Endothelial cell of umbilical vein (primary cell): ENCODE measurements around the gene COX5A. TPM values are rescaled to one million over a fixed set of nuclear protein-coding genes. Genes with fewer than 3 reads are reported as not detected.

ENCODE experiments used
- BruUV-seq: library from RNA; stranded (reverse); fragments of 400-500 nt; replicated peaks from 2 replicates; lab custom pipeline; 2021; lab: Mats Ljungman, UMichigan
- CTCF ChIA-PET: fragments of 300-600, 350-600 bp; sonication (Branson Sonifier 250); formaldehyde crosslinking; loops from one replicate; lab custom pipeline; 2021; ENCODE audit warnings: antibody characterized with exemption, inconsistent platforms; lab: Charles Lee
- POLR2A ChIA-PET: fragments of 300-600, 350-600 bp; sonication (Branson Sonifier 250); formaldehyde crosslinking; loops from one replicate; lab custom pipeline; 2021; ENCODE audit warnings: antibody characterized with exemption, inconsistent platforms; lab: Charles Lee
- DNase-seq: peaks from one replicate; pipeline ENCODE4 v3.0.0-alpha.2; 2011; ENCODE audit warnings: low read depth, low spot score
- FAIRE-seq: peaks from 2 replicates; lab custom pipeline; 2011; peaks lifted over from hg19 to GRCh38; lab: Jason Lieb, UNC
- H2AFZ ChIP-seq: 2 replicates; pipeline ENCODE4 v1.6.0; 2012; ENCODE audit warnings: low read depth, low read length, control low read depth, inconsistent platforms
- H3K27ac ChIP-seq: 2 replicates; pipeline ENCODE4 v1.5.1; 2011; ENCODE audit warnings: low read depth, mild to moderate bottlenecking, control low read depth, low read length, moderate library complexity; ENCODE audit not compliant: insufficient read depth
- H3K27me3 ChIP-seq, 2 experiments: 2 replicates each; pipeline versions ENCODE4 v1.6.0 to v1.6.1; 2011; ENCODE audit warnings: low read length in 2 of 2, mixed read lengths in 1 of 2; ENCODE audit not compliant: control insufficient read depth in 2 of 2, insufficient read depth in 2 of 2
- H3K36me3 ChIP-seq, 2 experiments: 2 replicates in 1 of 2; 3 replicates in 1 of 2; pipeline ENCODE4 v1.5.1; 2011; ENCODE audit warnings: low read length in 2 of 2, mild to moderate bottlenecking in 1 of 2, moderate library complexity in 1 of 2; ENCODE audit not compliant: control insufficient read depth in 2 of 2, insufficient read depth in 2 of 2; ENCODE audit errors: extremely low read depth in 1 of 2
- H3K4me1 ChIP-seq: 3 replicates; pipeline ENCODE4 v1.5.1; 2011; ENCODE audit warnings: mild to moderate bottlenecking, low read length; ENCODE audit not compliant: control insufficient read depth, insufficient read depth; ENCODE audit errors: extremely low read depth
- H3K4me2 ChIP-seq: 2 replicates; pipeline ENCODE4 v1.6.1; 2011; ENCODE audit warnings: low read length, control low read depth, mixed read lengths; ENCODE audit not compliant: insufficient read depth
- H3K4me3 ChIP-seq, 3 experiments: fragments of 200-600 bp in 1 of 3; sonication (generic), shearing (Covaris generic) in 1 of 3; replicated peaks in 1 of 3; 2 replicates each; pipeline ENCODE4 v1.5.1; 2011 to 2016; ENCODE audit warnings: control low read depth in 3 of 3, low read length in 3 of 3, mild to moderate bottlenecking in 2 of 3, inconsistent platforms in 1 of 3, low read depth in 1 of 3, moderate library complexity in 1 of 3; ENCODE audit not compliant: insufficient read depth in 1 of 3
- H3K79me2 ChIP-seq: 2 replicates; pipeline ENCODE4 v1.6.0; 2012; ENCODE audit warnings: low read length, inconsistent platforms; ENCODE audit not compliant: control insufficient read depth, insufficient read depth
- H3K9ac ChIP-seq: replicated peaks from 2 replicates; pipeline ENCODE3; 2011; ENCODE audit warnings: low read length, control low read depth; ENCODE audit not compliant: insufficient read depth; ENCODE audit errors: extremely low read depth
- H3K9me1 ChIP-seq: replicated peaks from 3 replicates; pipeline ENCODE4 v1.6.0; 2011; ENCODE audit warnings: mild to moderate bottlenecking, low read length; ENCODE audit not compliant: control insufficient read depth, insufficient read depth; ENCODE audit errors: extremely low read depth
- H3K9me3 ChIP-seq: replicated peaks from 2 replicates; pipeline ENCODE4 v1.5.1; 2012; ENCODE audit warnings: low read length, inconsistent platforms; ENCODE audit not compliant: control insufficient read depth, insufficient read depth
- H4K20me1 ChIP-seq: replicated peaks from 2 replicates; pipeline ENCODE3; 2011; ENCODE audit warnings: mild to moderate bottlenecking, low read length; ENCODE audit not compliant: control insufficient read depth, insufficient read depth; ENCODE audit errors: extremely low read depth
- EZH2 ChIP-seq: IDR thresholded peaks from 2 replicates; pipeline ENCODE4 v1.6.1; 2012; ENCODE audit warnings: borderline replicate concordance, low read depth, mild to moderate bottlenecking, moderate library complexity, low read length, inconsistent platforms; ENCODE audit not compliant: severe bottlenecking
- FOS ChIP-seq: IDR thresholded peaks from 2 replicates; pipeline ENCODE4 v1.6.1; 2011; ENCODE audit warnings: mild to moderate bottlenecking, low read length, moderate library complexity, borderline replicate concordance; ENCODE audit not compliant: insufficient read depth
- GATA2 ChIP-seq: IDR thresholded peaks from 2 replicates; pipeline ENCODE4 v1.7.0; 2011; ENCODE audit warnings: low read depth, mild to moderate bottlenecking, moderate library complexity, mixed read lengths, low read length; ENCODE audit not compliant: insufficient read length, insufficient read depth
- JUN ChIP-seq: IDR thresholded peaks from 2 replicates; pipeline ENCODE4 v1.6.1; 2011; ENCODE audit warnings: borderline replicate concordance, low read depth; ENCODE audit not compliant: insufficient read length, insufficient read depth
- MYC ChIP-seq: IDR thresholded peaks from one replicate; pipeline ENCODE4 v1.6.1; 2011; ENCODE audit warnings: mild to moderate bottlenecking, low read depth, low read length
- POLR2A ChIP-seq: IDR thresholded peaks from 2 replicates; pipeline ENCODE4 v1.6.1; 2012; ENCODE audit warnings: low read depth, mild to moderate bottlenecking, control low read depth, low read length
- dilution Hi-C: fragments of 300-500 bp; cut with MboI; formaldehyde crosslinking; loops from one replicate; pipeline ENCODE4 v1.15.0; 2019; ENCODE audit warnings: low sequenced_read_pairs; ENCODE audit not compliant: extremely low pct_ligation_motif_present
- intact Hi-C: fragments of 100-400 bp; cut with micrococcal nuclease; formaldehyde crosslinking; loops from one replicate; pipeline ENCODE4 v1.10.0; 2022
- polyA plus RNA-seq, 4 experiments: library from polyadenylated mRNA; depleted of rRNA in 3 of 4; stranded (reverse) in 3 of 4; unstranded in 1 of 4; fragments of >200 nt; gene quantifications; 2 replicates each; pipeline versions ENCODE4 v1.2.1 to v1.2.3, GENCODE V29; 2011 to 2012; ENCODE audit warnings: missing spikeins in 1 of 4
- total RNA-seq: library from RNA; stranded (reverse); gene quantifications from 2 replicates; pipeline ENCODE4 v1.2.3, GENCODE V29; 2021
- TF ChIP-seq, protein P1 (sequence below), 2 donors: IDR thresholded peaks; 1 replicate in 1 of 2; 2 replicates in 1 of 2; pipeline ENCODE4 v1.5.1; 2011; ENCODE audit warnings: low read length in 2 of 2, mild to moderate bottlenecking in 2 of 2, moderate library complexity in 2 of 2, control low read depth in 1 of 2, inconsistent platforms in 1 of 2, low read depth in 1 of 2; ENCODE audit not compliant: insufficient read depth in 1 of 2; ENCODE audit errors: extremely low read depth in 1 of 2
- TF ChIP-seq, protein P2 (sequence below): IDR thresholded peaks from 2 replicates; pipeline ENCODE4 v1.6.1; 2011; ENCODE audit not compliant: insufficient read depth, insufficient read length

COX5A gene
- total and polyA plus RNA-seq, 2 donors (not counting 3 experiments of a cell fraction or from before 2014, with no cell fraction given), result 134 to 220 TPM

DNA sequence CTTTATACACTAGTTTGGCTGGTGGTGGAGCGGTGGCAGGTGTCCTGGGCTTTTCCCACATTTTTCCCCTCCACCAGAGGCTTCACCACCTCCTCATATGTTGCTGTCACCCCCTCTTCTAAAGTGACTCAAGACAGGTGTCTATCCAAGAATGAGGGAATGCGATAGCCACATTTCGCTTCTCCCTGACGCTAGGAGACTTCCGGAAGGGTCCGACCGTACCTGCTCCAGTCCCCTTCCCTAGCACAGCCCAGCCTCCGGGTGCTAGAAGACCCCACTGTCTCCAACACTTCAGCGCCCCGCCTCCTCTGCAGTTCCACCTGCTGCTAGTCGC is 65.2 kb downstream of the COX5A start:
- peak overlapping the region; percentile 89 for H3K27ac ChIP-seq
- H3K36me3 ChIP-seq, result no peaks in the 10 kb centered on the region
- peak overlapping the region; percentile 57 for H3K4me2 ChIP-seq
- peak overlapping the region; percentile 42 to 77 (median 65) for H3K4me3 ChIP-seq
- H4K20me1 ChIP-seq, result no peaks in the 10 kb centered on the region
- H3K79me2 ChIP-seq, result peaks cover 42% of the 10 kb centered on the region
- CTCF ChIA-PET, result interaction anchor here (1.0 to 2.0 kb wide), 2 partner anchors 11 to 29 kb away, joined by 4 to 8 read pairs; no protein-coding TSS in a partner anchor
- no peaks in the 10 kb centered on the region for H3K9me3 ChIP-seq
- POLR2A ChIA-PET, result interaction anchor here (1.3 kb wide), 1 partner anchor 11 kb away, joined by 3 read pairs; no protein-coding TSS in a partner anchor
- H3K4me1 ChIP-seq, result peaks cover 40% of the 10 kb centered on the region
- no peak for FAIRE-seq
- no TSS peak for BruUV-seq
- DNase-seq, result no peak
- TF ChIP-seq POLR2A (no peak), FOS (no peak), MYC (no peak), JUN (no peak), EZH2 (no peak), GATA2 (no peak)
- TF ChIP-seq, protein P1, sequence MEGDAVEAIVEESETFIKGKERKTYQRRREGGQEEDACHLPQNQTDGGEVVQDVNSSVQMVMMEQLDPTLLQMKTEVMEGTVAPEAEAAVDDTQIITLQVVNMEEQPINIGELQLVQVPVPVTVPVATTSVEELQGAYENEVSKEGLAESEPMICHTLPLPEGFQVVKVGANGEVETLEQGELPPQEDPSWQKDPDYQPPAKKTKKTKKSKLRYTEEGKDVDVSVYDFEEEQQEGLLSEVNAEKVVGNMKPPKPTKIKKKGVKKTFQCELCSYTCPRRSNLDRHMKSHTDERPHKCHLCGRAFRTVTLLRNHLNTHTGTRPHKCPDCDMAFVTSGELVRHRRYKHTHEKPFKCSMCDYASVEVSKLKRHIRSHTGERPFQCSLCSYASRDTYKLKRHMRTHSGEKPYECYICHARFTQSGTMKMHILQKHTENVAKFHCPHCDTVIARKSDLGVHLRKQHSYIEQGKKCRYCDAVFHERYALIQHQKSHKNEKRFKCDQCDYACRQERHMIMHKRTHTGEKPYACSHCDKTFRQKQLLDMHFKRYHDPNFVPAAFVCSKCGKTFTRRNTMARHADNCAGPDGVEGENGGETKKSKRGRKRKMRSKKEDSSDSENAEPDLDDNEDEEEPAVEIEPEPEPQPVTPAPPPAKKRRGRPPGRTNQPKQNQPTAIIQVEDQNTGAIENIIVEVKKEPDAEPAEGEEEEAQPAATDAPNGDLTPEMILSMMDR (IDR thresholded peaks at IDR 0.05; ENCODE audit: extremely low read depth in 1 of 2, insufficient read depth in 1 of 2, low read depth in 1 of 2, low read length in 2 of 2), result no peak
- TF ChIP-seq, protein P2, sequence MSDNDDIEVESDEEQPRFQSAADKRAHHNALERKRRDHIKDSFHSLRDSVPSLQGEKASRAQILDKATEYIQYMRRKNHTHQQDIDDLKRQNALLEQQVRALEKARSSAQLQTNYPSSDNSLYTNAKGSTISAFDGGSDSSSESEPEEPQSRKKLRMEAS, result no peak
- peak overlapping the region; percentile 95 for H3K9ac ChIP-seq
- no peak overlapping the region for H2AFZ ChIP-seq
- peaks cover 3% of the 10 kb centered on the region in 2 experiments for H3K27me3 ChIP-seq
- H3K9me1 ChIP-seq, result no peaks in the 10 kb centered on the region
- dilution Hi-C loops, result no loop called here
- intact Hi-C loops, result loop anchor here (1.0 kb wide), 2 partner anchors 29 kb away; partner anchors contain the start of gene ULK3
